IPS-15b (cell line): ENCODE data around the gene DDX31.

Source experiments
- H3K27me3 ChIP-seq: one replicate; pipeline ENCODE4 v1.6.1; 2013; ENCODE audit warnings: low read length; ENCODE audit not compliant: control insufficient read depth, insufficient read depth
- H3K36me3 ChIP-seq: one replicate; pipeline ENCODE4 v1.6.1; 2013; ENCODE audit warnings: low read length; ENCODE audit not compliant: control insufficient read depth, insufficient read depth
- H3K4me1 ChIP-seq: one replicate; pipeline ENCODE4 v1.6.1; 2013; ENCODE audit warnings: mild to moderate bottlenecking, low read length; ENCODE audit not compliant: control insufficient read depth, insufficient read depth
- H3K4me3 ChIP-seq: one replicate; pipeline ENCODE4 v1.5.1; 2013; ENCODE audit warnings: low read depth, low read length
- H3K9ac ChIP-seq: one replicate; pipeline ENCODE4 v1.6.1; 2013; ENCODE audit warnings: low read depth, mild to moderate bottlenecking, low read length
- H3K9me3 ChIP-seq: one replicate; pipeline ENCODE4 v1.6.1; 2013; ENCODE audit warnings: mild to moderate bottlenecking, low read length; ENCODE audit not compliant: control insufficient read depth, insufficient read depth

Gene DDX31

DNA sequence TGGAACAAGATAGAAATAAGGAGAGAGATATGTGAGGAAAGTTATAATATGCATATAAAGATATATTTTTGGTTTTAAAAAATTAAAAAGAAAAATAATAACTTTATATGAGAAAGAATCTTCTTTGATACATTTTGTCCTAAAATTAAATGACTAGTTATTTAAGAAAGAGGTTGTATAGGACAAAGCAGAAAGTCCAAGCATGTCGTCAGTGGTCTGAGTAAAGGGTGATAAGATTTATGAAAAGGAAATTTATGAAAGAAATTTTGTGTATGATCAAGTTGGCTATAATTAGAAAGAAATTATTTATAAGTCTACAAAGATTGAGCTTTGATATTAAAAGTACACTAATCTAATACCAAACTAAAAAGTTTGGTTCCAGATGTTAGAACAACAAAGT lies 32.5 kb upstream of the DDX31 start:
- Histone ChIP-seq H3K4me1 (no peaks in the 10 kb centered on the region), H3K9me3 (no peaks in the 10 kb centered on the region), H3K9ac (no peak overlapping the region), H3K36me3 (no peaks in the 10 kb centered on the region), H3K27me3 (no peaks in the 10 kb centered on the region), H3K4me3 (no peak overlapping the region)

DNA sequence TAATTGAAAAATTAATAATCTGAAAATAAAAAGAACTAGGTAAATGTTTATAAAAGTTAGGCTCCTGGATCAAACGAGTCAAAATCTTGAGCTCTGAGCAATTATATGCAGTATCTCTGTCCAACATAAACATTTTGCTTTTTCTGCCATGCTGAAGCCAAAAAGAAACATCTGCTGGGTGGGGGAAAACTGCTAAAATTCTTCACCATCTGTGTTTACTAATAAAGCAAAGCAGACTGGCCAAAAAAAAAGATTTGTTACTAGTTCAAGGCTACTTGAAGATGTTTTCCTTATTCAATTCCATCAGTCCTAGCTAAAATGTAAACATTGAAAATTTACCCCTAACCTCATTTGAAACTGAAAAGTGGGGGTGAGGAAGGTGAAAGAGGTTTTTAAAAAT lies 30.2 kb upstream of the DDX31 start:
- Histone ChIP-seq H3K27me3 (no peaks in the 10 kb centered on the region), H3K9ac (no peak overlapping the region), H3K4me3 (no peak overlapping the region), H3K9me3 (peaks cover 4% of the 10 kb centered on the region), H3K4me1 (no peaks in the 10 kb centered on the region), H3K36me3 (no peaks in the 10 kb centered on the region)

DNA sequence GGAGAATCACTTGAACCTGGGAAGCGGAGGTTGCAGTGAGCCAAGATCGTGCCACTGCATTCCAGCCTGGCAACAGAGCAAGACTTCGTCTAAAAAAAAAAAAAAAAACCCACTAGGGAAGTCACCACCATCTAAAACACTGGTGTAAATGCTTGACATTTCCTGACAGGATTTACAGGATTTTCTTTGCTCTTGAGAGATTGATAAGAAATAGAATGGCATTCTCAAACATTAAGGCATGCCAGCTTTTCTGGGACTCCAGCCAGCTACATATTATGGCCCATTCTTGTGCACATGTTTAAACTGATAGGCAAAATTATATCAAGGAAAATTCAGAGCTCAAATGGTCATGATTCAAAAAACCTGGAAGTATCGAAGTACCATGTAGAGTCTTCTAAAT lies 29.2 kb upstream of the DDX31 start:
- H3K36me3 ChIP-seq: no peaks in the 10 kb centered on the region
- no peaks in the 10 kb centered on the region for H3K4me1 ChIP-seq
- H3K27me3 ChIP-seq: no peaks in the 10 kb centered on the region
- H3K4me3 ChIP-seq: no peak overlapping the region
- H3K9ac ChIP-seq: no peak overlapping the region
- peaks cover 4% of the 10 kb centered on the region for H3K9me3 ChIP-seq

DNA sequence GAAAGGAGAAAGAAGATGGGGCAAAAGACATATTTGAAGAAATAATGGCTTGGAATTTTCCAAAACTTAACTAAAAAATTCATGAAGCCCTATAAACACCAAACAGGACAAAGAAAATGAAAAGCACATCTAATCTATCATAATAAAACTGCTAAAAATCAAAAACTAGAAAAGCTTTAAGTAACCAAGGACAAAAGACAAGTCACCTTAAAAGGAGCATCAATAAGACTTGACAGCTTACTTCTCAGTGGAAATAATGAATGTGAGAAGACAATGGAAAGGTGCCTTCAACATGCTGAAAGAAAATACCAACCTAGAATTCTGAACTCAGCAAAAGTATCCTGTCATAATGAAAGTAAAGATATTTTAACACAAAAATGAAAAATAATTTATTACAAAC lies 27.4 kb upstream of the DDX31 start:
- no peak overlapping the region for H3K4me3 ChIP-seq
- no peaks in the 10 kb centered on the region for H3K36me3 ChIP-seq
- H3K9ac ChIP-seq: no peak overlapping the region
- no peaks in the 10 kb centered on the region for H3K4me1 ChIP-seq
- no peaks in the 10 kb centered on the region for H3K27me3 ChIP-seq
- peaks cover 4% of the 10 kb centered on the region for H3K9me3 ChIP-seq

DNA sequence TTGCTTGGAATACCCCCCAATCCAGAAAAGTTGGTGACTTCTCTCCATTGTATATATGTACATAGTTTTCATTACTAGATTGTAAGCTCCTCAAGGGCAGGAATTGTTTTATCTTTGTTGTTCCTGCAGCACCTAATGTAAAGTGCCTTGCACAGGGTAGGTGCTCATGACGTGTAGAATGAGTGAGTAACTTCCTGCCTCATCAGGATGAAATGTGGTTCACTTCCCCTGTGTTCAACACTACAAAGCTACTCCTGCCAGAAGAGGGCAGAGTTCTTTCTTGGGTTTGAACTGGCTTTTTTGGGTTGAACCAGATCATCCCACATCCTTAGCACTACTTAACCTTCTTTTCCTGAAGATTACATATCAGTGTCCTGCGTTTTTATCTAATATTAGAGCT lies 24.4 kb upstream of the DDX31 start:
- H3K36me3 ChIP-seq: peaks cover 9% of the 10 kb centered on the region
- no peaks in the 10 kb centered on the region for H3K4me1 ChIP-seq
- H3K9me3 ChIP-seq: peaks cover 4% of the 10 kb centered on the region
- H3K9ac ChIP-seq: no peak overlapping the region
- no peaks in the 10 kb centered on the region for H3K27me3 ChIP-seq
- H3K4me3 ChIP-seq: no peak overlapping the region

DNA sequence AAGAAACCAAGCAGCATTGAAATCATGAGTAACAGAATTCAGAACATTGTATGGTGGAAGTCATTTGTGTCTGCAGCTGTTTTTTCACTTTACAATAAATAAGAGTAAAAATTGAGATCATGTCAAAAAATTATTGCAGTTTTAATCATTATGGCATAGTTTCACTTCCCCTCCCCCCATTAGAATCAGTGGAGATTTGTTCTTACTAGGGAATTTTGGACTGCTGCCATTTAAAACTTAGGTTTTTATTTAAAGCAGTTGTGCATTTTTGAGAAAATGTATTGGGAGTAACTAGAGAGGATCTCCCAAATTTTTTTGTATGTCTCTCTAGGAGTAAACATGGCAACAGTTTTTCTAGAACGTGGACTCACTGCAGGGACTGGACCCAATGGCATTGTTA lies 20.9 kb upstream of the DDX31 start:
- H3K4me3 ChIP-seq: no peak overlapping the region
- H3K27me3 ChIP-seq: no peaks in the 10 kb centered on the region
- no peak overlapping the region for H3K9ac ChIP-seq
- H3K9me3 ChIP-seq: no peaks in the 10 kb centered on the region
- peaks cover 14% of the 10 kb centered on the region for H3K36me3 ChIP-seq
- no peaks in the 10 kb centered on the region for H3K4me1 ChIP-seq

DNA sequence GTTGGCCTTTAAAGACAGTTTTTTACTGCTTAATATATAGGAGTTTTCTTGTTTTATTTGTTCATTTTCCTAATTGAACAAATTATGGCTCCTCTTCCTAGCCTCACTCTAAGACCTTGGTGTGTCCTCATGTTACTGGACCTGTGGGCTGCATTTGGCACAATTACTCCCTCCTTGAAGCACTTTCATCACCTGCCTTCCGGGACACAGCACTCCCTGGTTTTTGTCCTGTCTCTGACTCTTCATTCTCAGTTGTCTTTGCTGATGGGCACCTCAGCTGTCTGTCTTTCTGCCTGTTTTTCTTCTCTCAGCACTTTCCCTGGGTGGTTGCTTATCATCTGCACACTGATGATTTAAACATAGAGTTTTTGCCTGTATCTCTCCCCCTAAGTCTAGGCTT lies 14.1 kb upstream of the DDX31 start:
- no peak overlapping the region for H3K9ac ChIP-seq
- no peaks in the 10 kb centered on the region for H3K27me3 ChIP-seq
- H3K36me3 ChIP-seq: peaks cover 25% of the 10 kb centered on the region
- no peaks in the 10 kb centered on the region for H3K4me1 ChIP-seq
- H3K4me3 ChIP-seq: no peak overlapping the region
- H3K9me3 ChIP-seq: no peaks in the 10 kb centered on the region

DNA sequence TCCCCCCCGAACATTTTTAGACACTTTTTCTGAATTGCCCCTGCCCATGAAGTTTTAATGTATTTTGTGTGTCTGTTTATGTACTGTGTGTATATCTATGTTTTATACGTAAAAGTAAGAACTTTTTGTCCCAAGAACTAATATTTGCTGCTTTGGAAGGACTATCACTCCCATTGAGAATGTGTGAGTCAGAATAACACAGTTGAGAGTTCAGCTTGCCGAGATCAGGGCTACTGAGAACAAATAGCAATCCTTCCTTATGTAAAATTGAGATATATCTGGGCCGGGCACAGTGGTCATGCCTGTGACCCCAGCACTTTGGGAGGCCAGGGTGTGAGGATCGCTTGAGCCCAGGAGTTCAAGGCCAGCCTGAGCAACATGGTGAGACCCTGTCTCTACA lies 11.8 kb upstream of the DDX31 start:
- H3K36me3 ChIP-seq: peaks cover 28% of the 10 kb centered on the region
- H3K4me1 ChIP-seq: no peaks in the 10 kb centered on the region
- no peaks in the 10 kb centered on the region for H3K9me3 ChIP-seq
- no peaks in the 10 kb centered on the region for H3K27me3 ChIP-seq
- H3K9ac ChIP-seq: no peak overlapping the region
- no peak overlapping the region for H3K4me3 ChIP-seq

DNA sequence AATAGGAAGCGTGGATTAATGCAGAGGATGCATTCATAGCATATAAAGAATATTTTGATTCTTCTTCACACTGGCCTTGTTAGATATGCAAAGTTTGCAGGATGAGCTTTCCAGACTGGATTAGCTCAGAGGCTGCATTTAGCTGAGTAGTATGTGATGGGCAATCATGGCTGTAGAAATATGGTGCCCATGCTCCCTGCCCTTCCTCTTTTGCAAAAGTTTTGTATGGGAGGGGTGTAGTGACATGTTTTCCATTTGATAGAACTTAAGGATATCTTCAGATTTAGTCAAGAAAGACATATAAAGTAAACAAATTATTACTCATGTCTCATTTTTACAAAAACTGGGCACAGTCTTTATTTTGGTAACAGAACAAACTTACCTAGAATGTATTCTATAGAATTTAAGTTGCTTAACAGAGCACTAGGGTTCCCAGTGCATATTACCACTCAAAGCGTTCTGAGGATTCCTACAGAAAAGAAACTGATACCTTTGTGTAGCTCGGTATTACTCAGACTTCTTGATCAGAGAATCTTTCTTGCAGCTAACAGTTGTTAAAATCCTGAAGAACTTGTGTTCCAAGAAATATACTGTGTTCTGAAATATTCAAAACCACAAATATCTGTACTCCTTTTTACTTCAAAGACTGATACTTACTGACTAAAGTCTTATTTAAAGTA lies 10.3 kb upstream of the DDX31 start:
- Histone ChIP-seq H3K36me3 (peaks cover 28% of the 10 kb centered on the region), H3K4me1 (no peaks in the 10 kb centered on the region), H3K4me3 (no peak overlapping the region), H3K9me3 (no peaks in the 10 kb centered on the region), H3K9ac (no peak overlapping the region), H3K27me3 (no peaks in the 10 kb centered on the region)

DNA sequence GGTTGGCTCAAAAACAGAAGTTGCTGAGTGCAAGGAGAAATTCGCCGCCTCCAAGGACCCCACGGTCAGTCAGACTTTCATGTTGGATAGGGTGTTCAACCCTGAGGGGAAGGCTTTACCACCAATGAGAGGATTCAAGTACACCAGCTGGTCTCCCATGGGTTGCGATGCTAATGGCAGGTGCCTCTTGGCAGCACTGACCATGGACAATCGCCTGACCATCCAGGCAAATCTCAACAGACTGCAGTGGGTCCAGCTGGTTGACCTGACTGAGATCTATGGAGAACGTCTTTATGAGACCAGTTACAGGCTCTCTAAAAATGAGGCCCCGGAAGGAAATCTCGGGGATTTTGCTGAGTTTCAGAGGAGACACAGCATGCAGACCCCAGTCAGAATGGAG lies 8.2 kb upstream of the DDX31 start:
- no peaks in the 10 kb centered on the region for H3K9me3 ChIP-seq
- no peak overlapping the region for H3K9ac ChIP-seq
- H3K4me1 ChIP-seq: peaks cover 3% of the 10 kb centered on the region
- no peak overlapping the region for H3K4me3 ChIP-seq
- no peaks in the 10 kb centered on the region for H3K27me3 ChIP-seq
- peaks cover 15% of the 10 kb centered on the region for H3K36me3 ChIP-seq

DNA sequence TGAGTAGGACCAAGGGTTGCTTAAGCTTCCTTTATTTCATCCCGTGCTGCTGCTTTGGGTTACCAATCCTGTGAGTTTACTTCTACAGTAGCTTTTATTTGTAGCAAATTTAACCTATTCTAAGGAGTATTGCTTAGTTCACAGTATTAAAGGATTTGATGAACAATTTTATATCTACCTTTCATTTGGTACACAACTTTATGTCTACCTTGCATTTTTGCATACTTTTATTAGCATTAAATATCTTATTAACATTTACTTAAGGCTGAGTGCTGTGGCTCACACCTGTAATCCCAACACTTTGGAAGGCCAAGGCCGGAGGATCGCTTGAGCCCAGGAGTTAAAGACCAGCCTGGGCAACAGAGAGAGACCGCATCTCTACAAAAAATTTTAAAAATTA lies 4.7 kb upstream of the DDX31 start:
- Histone ChIP-seq H3K4me1 (peaks cover 14% of the 10 kb centered on the region), H3K9ac (no peak overlapping the region), H3K4me3 (no peak overlapping the region), H3K36me3 (peaks cover 10% of the 10 kb centered on the region), H3K27me3 (no peaks in the 10 kb centered on the region), H3K9me3 (no peaks in the 10 kb centered on the region)

DNA sequence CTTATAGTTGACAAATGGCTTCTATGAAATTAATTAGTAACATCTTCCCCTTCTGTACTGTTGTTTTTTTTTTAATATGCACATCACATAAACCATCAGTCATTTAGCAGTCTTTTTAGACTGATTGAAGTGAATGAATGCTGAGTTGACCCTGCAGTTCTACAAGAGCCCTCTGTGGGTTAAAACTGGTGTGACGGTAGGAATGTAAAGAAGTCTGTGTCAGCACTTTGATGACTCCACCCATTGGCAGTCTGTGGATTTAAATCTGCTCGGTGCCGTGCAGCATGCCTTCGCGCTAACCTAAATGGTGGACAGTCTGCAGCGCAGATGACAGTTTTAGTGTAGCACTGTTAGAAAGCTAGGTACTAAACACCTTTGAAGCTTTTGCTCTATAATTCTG lies 3.6 kb upstream of the DDX31 start:
- H3K4me3 ChIP-seq: no peak overlapping the region
- no peaks in the 10 kb centered on the region for H3K27me3 ChIP-seq
- H3K9me3 ChIP-seq: no peaks in the 10 kb centered on the region
- peaks cover 14% of the 10 kb centered on the region for H3K4me1 ChIP-seq
- H3K36me3 ChIP-seq: peaks cover under 1% of the 10 kb centered on the region
- no peak overlapping the region for H3K9ac ChIP-seq

DNA sequence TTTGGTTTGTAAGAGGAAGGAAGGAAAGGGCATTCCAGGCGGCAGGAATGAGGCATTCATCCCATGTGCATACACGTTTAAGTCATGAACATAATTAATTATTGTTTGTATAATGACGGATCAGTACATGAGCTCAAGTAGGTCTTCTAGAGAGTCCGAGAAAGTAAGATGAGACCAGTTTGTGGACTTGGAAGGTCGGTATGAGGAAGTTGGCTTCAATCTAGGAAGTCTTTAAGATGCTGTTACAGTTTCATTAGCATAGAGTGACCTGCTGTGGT lies 2.6 kb upstream of the DDX31 start:
- Histone ChIP-seq H3K36me3 (no peaks in the 10 kb centered on the region), H3K4me1 (peaks cover 22% of the 10 kb centered on the region), H3K9ac (no peak overlapping the region), H3K9me3 (no peaks in the 10 kb centered on the region), H3K4me3 (peak overlapping the region; percentile 14), H3K27me3 (no peaks in the 10 kb centered on the region)
